ENCODE measurements around the gene ORC5. TPM values are rescaled to one million over a fixed set of nuclear protein-coding genes. Genes with fewer than 3 reads are reported as not detected.

Gene ORC5
- total RNA-seq (10 to 100 TPM; 14.4 to 19.2 TPM), polyA plus RNA-seq (ENCODE audit: insufficient read length in 6 of 6) (10 to 100 TPM; 23.5 to 29.4 (median 25.7) TPM)
- long read RNA-seq, donor 1, transcript ORC5-201 (14 exons, 1,958 nt) = major isoform, 6 of 18 reads
- long read RNA-seq, donor 1, partial matches to known transcripts = 12 of 18 reads
- long read RNA-seq, donor 1, other reads (novel, unspliced or antisense) = 0 of 18 reads
- long read RNA-seq, donor 2, partial matches to known transcripts = 0 of 7 reads
- long read RNA-seq, donor 2, other reads (novel, unspliced or antisense) = 0 of 7 reads
- long read RNA-seq, donor 3, partial matches to known transcripts = 0 of 3 reads
- long read RNA-seq, donor 3, other reads (novel, unspliced or antisense) = 0 of 3 reads
- long read RNA-seq, donor 4, transcript ORC5-201 (14 exons, 1,958 nt) = major isoform, 5 of 8 reads
- long read RNA-seq, donor 4, partial matches to known transcripts = 2 of 8 reads
- long read RNA-seq, donor 4, other reads (novel, unspliced or antisense) = 1 of 8 reads
- long read RNA-seq, donor 5, partial matches to known transcripts = 0 of 7 reads
- long read RNA-seq, donor 5, other reads (novel, unspliced or antisense) = 0 of 7 reads
- long read RNA-seq, donor 6, transcript ORC5-201 (14 exons, 1,958 nt) = major isoform, 6 of 7 reads
- long read RNA-seq, donor 6, partial matches to known transcripts = 0 of 7 reads
- long read RNA-seq, donor 6, other reads (novel, unspliced or antisense) = 0 of 7 reads
- long read RNA-seq, donor 7, transcript ORC5-201 (14 exons, 1,958 nt) = major isoform, 6 of 9 reads
- long read RNA-seq, donor 7, partial matches to known transcripts = 0 of 9 reads
- long read RNA-seq, donor 7, other reads (novel, unspliced or antisense) = 0 of 9 reads
- long read RNA-seq, donor 8, partial matches to known transcripts = 0 of 4 reads
- long read RNA-seq, donor 8, other reads (novel, unspliced or antisense) = 0 of 4 reads
- long read RNA-seq, donor 9 = 0 reads
- long read RNA-seq, donor 10, partial matches to known transcripts = 0 of 5 reads
- long read RNA-seq, donor 10, other reads (novel, unspliced or antisense) = 1 of 5 reads
- long read RNA-seq, donor 11, transcript ORC5-201 (14 exons, 1,958 nt) = major isoform, 5 of 13 reads
- long read RNA-seq, donor 11, partial matches to known transcripts = 8 of 13 reads
- long read RNA-seq, donor 11, other reads (novel, unspliced or antisense) = 0 of 13 reads
- long read RNA-seq, donor 12, partial matches to known transcripts = 0 of 4 reads
- long read RNA-seq, donor 12, other reads (novel, unspliced or antisense) = 0 of 4 reads

DNA sequence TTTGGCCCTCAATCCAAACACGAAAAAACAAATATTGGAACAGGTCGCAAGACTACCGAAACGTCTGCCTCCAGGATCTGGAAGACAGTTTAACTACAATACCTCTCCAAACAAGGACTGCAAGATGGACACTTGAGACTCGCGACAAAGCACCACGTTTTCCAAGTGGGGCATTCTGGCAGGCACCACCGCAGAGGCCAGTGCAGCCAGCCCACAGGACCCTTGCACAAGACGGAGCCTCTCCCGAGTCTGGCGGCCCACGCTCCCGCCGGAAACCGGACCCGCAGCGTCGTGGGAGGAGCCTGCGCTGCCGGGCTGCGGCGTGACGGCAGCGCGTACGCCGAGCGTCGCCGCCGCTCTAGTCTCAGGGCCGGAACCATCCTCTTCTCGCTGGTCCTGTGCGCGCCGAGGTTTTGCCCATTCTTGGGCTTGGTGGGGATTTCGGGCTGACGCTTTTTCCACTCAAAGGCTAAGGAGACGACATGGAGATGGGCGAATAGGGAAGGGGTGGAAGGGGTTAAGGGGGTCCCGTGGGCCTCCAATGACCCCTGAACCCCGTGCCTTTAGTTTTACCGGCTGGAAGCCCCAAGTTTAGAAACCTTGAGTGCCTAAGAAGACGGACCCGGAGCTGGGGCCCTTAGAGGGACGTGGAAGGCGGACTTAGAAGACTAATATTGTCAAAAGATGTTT lies at the start of gene ORC5:
Gene ORC5 (minus strand): TSS at position 283 of the 690 bp plus-strand sequence. CDS start 109 bp downstream, at position 174.
- ATAC-seq (peak; percentile 100), DNase-seq (peak; percentile 79 to 93 (median 84))
- Histone ChIP-seq H3K27me3 (no peaks in the 10 kb centered on the region), H3K36me3 (peaks cover 0 to 10% of the 10 kb centered on the region in 2 donors), H3K4me3 (peak within 1 kb of the TSS; percentile 71 to 83), H3K4me1 (peaks cover 6 to 19% of the 10 kb centered on the region in 2 donors), H3K9me3 (no peaks in the 10 kb centered on the region), H3K27ac (peak within 1 kb of the TSS; percentile 71 to 76)
- TF ChIP-seq, protein P1, sequence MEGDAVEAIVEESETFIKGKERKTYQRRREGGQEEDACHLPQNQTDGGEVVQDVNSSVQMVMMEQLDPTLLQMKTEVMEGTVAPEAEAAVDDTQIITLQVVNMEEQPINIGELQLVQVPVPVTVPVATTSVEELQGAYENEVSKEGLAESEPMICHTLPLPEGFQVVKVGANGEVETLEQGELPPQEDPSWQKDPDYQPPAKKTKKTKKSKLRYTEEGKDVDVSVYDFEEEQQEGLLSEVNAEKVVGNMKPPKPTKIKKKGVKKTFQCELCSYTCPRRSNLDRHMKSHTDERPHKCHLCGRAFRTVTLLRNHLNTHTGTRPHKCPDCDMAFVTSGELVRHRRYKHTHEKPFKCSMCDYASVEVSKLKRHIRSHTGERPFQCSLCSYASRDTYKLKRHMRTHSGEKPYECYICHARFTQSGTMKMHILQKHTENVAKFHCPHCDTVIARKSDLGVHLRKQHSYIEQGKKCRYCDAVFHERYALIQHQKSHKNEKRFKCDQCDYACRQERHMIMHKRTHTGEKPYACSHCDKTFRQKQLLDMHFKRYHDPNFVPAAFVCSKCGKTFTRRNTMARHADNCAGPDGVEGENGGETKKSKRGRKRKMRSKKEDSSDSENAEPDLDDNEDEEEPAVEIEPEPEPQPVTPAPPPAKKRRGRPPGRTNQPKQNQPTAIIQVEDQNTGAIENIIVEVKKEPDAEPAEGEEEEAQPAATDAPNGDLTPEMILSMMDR (IDR thresholded peaks at IDR 0.05) = no peak
- intact Hi-C loops (cut with DNase I) = no loop called here

DNA sequence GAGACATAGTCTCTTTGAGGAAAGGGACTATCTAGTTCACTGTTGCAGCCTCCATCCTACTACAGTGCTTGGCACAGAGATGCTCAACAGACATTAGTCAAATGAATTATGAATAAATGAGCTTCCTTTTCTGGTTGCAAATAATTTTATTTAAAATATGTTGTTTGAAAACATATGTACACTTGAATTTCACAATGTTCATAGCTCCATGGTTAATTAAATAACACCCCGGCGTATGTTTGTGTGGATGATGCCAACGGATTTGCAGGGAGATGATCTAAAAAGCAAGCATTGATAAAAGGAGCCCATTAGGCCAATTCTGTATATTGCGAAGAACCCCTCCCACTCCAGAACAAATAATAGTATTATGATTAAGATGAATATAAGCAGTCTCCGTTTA lies 47.8 kb upstream of the ORC5 start:
- no peak for ATAC-seq
- Histone ChIP-seq H3K27ac (no peak overlapping the region), H3K27me3 (no peaks in the 10 kb centered on the region), H3K4me1 (no peaks in the 10 kb centered on the region), H3K4me3 (no peak overlapping the region), H3K36me3 (no peaks in the 10 kb centered on the region), H3K9me3 (no peaks in the 10 kb centered on the region)
- intact Hi-C loops (cut with DNase I) = no loop called here
- DNase-seq = no peak
- TF ChIP-seq, protein P1 (IDR thresholded peaks at IDR 0.05) = no peak

DNA sequence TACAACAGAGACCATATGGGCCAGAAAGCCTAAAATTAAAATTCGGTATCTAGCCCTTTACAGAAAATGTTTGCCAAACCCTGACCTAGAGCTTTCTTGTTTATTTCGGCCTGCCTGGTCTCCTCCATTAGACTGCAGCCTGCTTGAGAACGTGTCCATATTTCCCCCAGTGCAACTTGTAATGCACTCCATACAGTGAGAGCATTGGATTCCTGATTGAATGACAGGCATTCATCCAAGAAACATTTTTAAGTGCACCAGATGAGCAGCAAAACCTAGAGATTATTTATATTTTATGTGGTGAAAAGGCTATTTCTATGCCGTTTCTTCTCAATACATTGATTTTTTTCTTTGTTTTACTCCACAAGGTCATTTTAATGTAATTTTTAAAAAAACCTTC lies 47.4 kb upstream of the ORC5 start:
- intact Hi-C loops (cut with DNase I) = no loop called here
- TF ChIP-seq, protein P1 (IDR thresholded peaks at IDR 0.05) = no peak
- no peaks in the 10 kb centered on the region for H3K9me3 ChIP-seq
- no peaks in the 10 kb centered on the region for H3K4me1 ChIP-seq
- H3K27ac ChIP-seq = no peak overlapping the region
- H3K27me3 ChIP-seq = no peaks in the 10 kb centered on the region
- ATAC-seq (no peak), DNase-seq (no peak)
- no peak overlapping the region for H3K4me3 ChIP-seq
- H3K36me3 ChIP-seq = no peaks in the 10 kb centered on the region

DNA sequence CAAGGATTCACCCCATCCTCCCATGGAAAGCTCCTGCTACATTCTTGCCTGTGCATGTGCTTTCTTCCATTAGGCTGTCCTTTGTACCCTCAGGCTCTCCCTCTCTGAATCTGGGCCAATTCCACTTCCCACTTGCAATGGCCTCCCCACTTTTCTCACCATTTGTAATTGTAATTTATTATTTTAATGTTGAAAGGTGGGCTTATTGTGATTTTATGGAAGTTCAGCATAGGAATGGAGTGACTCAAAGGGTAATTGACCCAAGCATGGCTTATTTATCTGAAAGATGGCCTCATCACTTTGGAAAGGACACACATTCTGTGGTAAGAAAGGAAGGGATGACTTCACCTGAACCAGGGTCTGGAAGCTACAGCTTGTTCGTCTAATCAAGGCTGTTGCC lies 46.9 kb upstream of the ORC5 start:
- DNase-seq (no peak), ATAC-seq (no peak)
- no peaks in the 10 kb centered on the region for H3K9me3 ChIP-seq
- no peak overlapping the region for H3K27ac ChIP-seq
- intact Hi-C loops (cut with DNase I) = no loop called here
- no peaks in the 10 kb centered on the region for H3K4me1 ChIP-seq
- no peaks in the 10 kb centered on the region for H3K27me3 ChIP-seq
- TF ChIP-seq, protein P1 (IDR thresholded peaks at IDR 0.05) = no peak
- H3K4me3 ChIP-seq = no peak overlapping the region
- H3K36me3 ChIP-seq = no peaks in the 10 kb centered on the region

Measured in left lung (tissue), 14 donors.